H1 (cell line): ENCODE results near the gene ARHGAP27. TPM values are rescaled to one million over a fixed set of nuclear protein-coding genes. Genes with fewer than 3 reads are reported as not detected.

Experiments used
- BRCA1 ChIP-seq: IDR thresholded peaks from 2 replicates; pipeline ENCODE4 v1.6.1; 2012; ENCODE audit warnings: low read depth, low read length, improper control_type of control experiment
- CBX5 ChIP-seq: fragments of 300-800, 300-1000 bp; sonication (generic); IDR thresholded peaks from 2 replicates; pipeline ENCODE4 v1.7.1; 2016; ENCODE audit warnings: antibody characterized with exemption, low read length, low read depth
- CBX8 ChIP-seq: fragments of 300-800, 300-1000 bp; sonication (generic); IDR thresholded peaks from 2 replicates; pipeline ENCODE4 v1.7.1; 2016; ENCODE audit warnings: low read depth, low read length, borderline replicate concordance
- CHD1 ChIP-seq: IDR thresholded peaks from 2 replicates; pipeline ENCODE4 v1.6.1; 2012; ENCODE audit warnings: low read depth, low read length, improper control_type of control experiment
- CHD2 ChIP-seq: IDR thresholded peaks from 2 replicates; pipeline ENCODE4 v1.6.1; 2012; ENCODE audit warnings: low read length, improper control_type of control experiment
- CREB1 ChIP-seq: IDR thresholded peaks from 2 replicates; pipeline ENCODE4 v1.6.1; 2012; ENCODE audit warnings: inconsistent platforms
- CTBP2 ChIP-seq: IDR thresholded peaks from 2 replicates; pipeline ENCODE4 v1.7.0; 2011; ENCODE audit warnings: borderline replicate concordance, mild to moderate bottlenecking, moderate library complexity, mixed read lengths, low read length; ENCODE audit not compliant: insufficient read depth, insufficient read length
- EGR1 ChIP-seq: IDR thresholded peaks from 2 replicates; pipeline ENCODE4 v1.6.1; 2011; ENCODE audit warnings: low read depth, low read length, borderline replicate concordance
- EP300 ChIP-seq, 2 experiments: IDR thresholded peaks; 1 replicate in 1 of 2; 2 replicates in 1 of 2; pipeline ENCODE4 v1.6.1; 2011 to 2012; ENCODE audit warnings: low read depth in 2 of 2, low read length in 2 of 2, mild to moderate bottlenecking in 2 of 2, borderline replicate concordance in 1 of 2, inconsistent platforms in 1 of 2, moderate library complexity in 1 of 2
- GABPA ChIP-seq: IDR thresholded peaks from 2 replicates; pipeline ENCODE4 v1.6.1; 2011; ENCODE audit warnings: mild to moderate bottlenecking, low read length, moderate library complexity, borderline replicate concordance; ENCODE audit not compliant: insufficient read depth
- HDAC2 ChIP-seq, 2 experiments: fragments of 300-600 bp in 1 of 2; sonication (generic) in 1 of 2; IDR thresholded peaks; 2 replicates each; pipeline ENCODE4 v1.6.1; 2011 to 2012; ENCODE audit warnings: low read depth in 2 of 2, low read length in 2 of 2, mild to moderate bottlenecking in 2 of 2, moderate library complexity in 2 of 2, borderline replicate concordance in 1 of 2, inconsistent platforms in 1 of 2
- MAFK ChIP-seq: IDR thresholded peaks from 2 replicates; pipeline ENCODE4 v1.6.1; 2012; ENCODE audit warnings: low read depth, mild to moderate bottlenecking, improper control_type of control experiment, low read length
- NRF1 ChIP-seq: IDR thresholded peaks from 2 replicates; pipeline ENCODE4 v1.6.1; 2011; ENCODE audit warnings: mild to moderate bottlenecking, low read depth, low read length, improper control_type of control experiment
- PHF8 ChIP-seq: fragments of 200-600 bp; sonication (generic); conservative IDR thresholded peaks from 2 replicates; pipeline ENCODE4 v1.7.1; 2012; ENCODE audit warnings: low read depth, mild to moderate bottlenecking, inconsistent platforms, low read length, moderate library complexity
- RAD21 ChIP-seq, 2 experiments: IDR thresholded peaks in 1 of 2; conservative IDR thresholded peaks in 1 of 2; 2 replicates each; pipeline ENCODE4 v1.6.1; 2011; ENCODE audit warnings: low read depth in 2 of 2, low read length in 2 of 2, improper control_type of control experiment in 1 of 2, inconsistent platforms in 1 of 2, mild to moderate bottlenecking in 1 of 2, moderate library complexity in 1 of 2
- RNF2 ChIP-seq: fragments of 200-900, 300-1000 bp; sonication (generic); IDR thresholded peaks from 2 replicates; pipeline ENCODE4 v1.7.1; 2016; ENCODE audit warnings: borderline replicate concordance, low read depth, mild to moderate bottlenecking, antibody characterized with exemption, low read length; ENCODE audit not compliant: poor library complexity, severe bottlenecking; ENCODE audit errors: missing control alignments
- SIN3A ChIP-seq, 2 experiments: IDR thresholded peaks in 1 of 2; conservative IDR thresholded peaks in 1 of 2; 2 replicates each; pipeline ENCODE4 v1.6.1; 2011 to 2012; ENCODE audit warnings: low read length in 2 of 2, improper control_type of control experiment in 1 of 2, low read depth in 1 of 2, mild to moderate bottlenecking in 1 of 2
- TAF7 ChIP-seq: optimal IDR thresholded peaks from 2 replicates; pipeline ENCODE3; 2011; ENCODE audit warnings: low read depth, mild to moderate bottlenecking, inconsistent platforms, low read length, moderate library complexity, borderline replicate concordance
- TBP ChIP-seq: IDR thresholded peaks from 2 replicates; pipeline ENCODE4 v1.6.1; 2011; ENCODE audit warnings: low read depth, low read length, improper control_type of control experiment
- TEAD4 ChIP-seq: IDR thresholded peaks from 2 replicates; pipeline ENCODE4 v1.6.1; 2012; ENCODE audit warnings: low read depth, low read length, inconsistent platforms, mixed read lengths
- USF2 ChIP-seq: IDR thresholded peaks from 2 replicates; pipeline ENCODE4 v1.6.1; 2011; ENCODE audit warnings: low read length, improper control_type of control experiment
- YY1 ChIP-seq: IDR thresholded peaks from 2 replicates; pipeline ENCODE4 v1.6.1; 2011; ENCODE audit warnings: low read depth, mild to moderate bottlenecking, low read length
- polyA plus RNA-seq, 7 experiments: library from polyadenylated mRNA; depleted of rRNA in 3 of 7; stranded (reverse) in 5 of 7; unstranded in 2 of 7; fragments of >200 nt in 5 of 7; fragments of 200-250 nt in 2 of 7; gene quantifications; 1 replicate in 5 of 7; 2 replicates in 1 of 7; 4 replicates in 1 of 7; pipeline versions ENCODE4 v1.2.1 to v1.2.3, GENCODE V29; 2011 to 2013; ENCODE audit warnings: missing spikeins in 2 of 7, mixed read lengths in 2 of 7
- total RNA-seq: library from RNA; stranded (reverse); fragmentation: NEBNext Ultra II Directional; extraction: Animal tissue kit (Norgen Biotek cat#: 25700); gene quantifications from 2 replicates; pipeline ENCODE4 v1.2.1, GENCODE V29; 2021

ARHGAP27 gene
- total and polyA plus RNA-seq, 2 of the 8 experiments (the other 6 are each of a cell fraction or from before 2014, with no cell fraction given): 11.6 to 13.1 TPM

- no peak for TF ChIP-seq NRF1
- 0 out of 4 replicates have a peak, but pooled peaks of 1 of the 2 experiments have one; percentile 44 for TF ChIP-seq SIN3A (conservative IDR thresholded peaks at IDR 0.05 in 1 of 2, IDR thresholded peaks at IDR 0.05 in 1 of 2; ENCODE audit: low read depth in 1 of 2, low read length in 2 of 2)
- peak; percentile 81; the same call in 1 of the 2 replicates for TF ChIP-seq YY1
- TF ChIP-seq TAF7: no peak
- 0 out of 2 replicates have a peak, but pooled peaks have one; percentile 38 for TF ChIP-seq CREB1
- no peak for TF ChIP-seq CBX5
- TF ChIP-seq RNF2: no peak
- 0 out of 2 replicates have a peak, but pooled peaks have one; percentile 9 for TF ChIP-seq TEAD4
- TF ChIP-seq USF2: no peak
- TF ChIP-seq RAD21 (IDR thresholded peaks at IDR 0.05 in 1 of 2, conservative IDR thresholded peaks at IDR 0.05 in 1 of 2; ENCODE audit: low read depth in 2 of 2, low read length in 2 of 2): peak; percentile 74 to 87
- no peak for TF ChIP-seq EGR1
- TF ChIP-seq TBP: no peak
- peak in 1 of 2 experiments; percentile 55; a peak in 1 of 4 replicates for TF ChIP-seq HDAC2 (IDR thresholded peaks at IDR 0.05; ENCODE audit: borderline replicate concordance in 1 of 2, low read depth in 2 of 2, low read length in 2 of 2)
- TF ChIP-seq GABPA: 0 out of 2 replicates have a peak, but pooled peaks have one; percentile 48
- TF ChIP-seq PHF8: no peak
- TF ChIP-seq BRCA1: no peak
- TF ChIP-seq EP300 (IDR thresholded peaks at IDR 0.05; ENCODE audit: borderline replicate concordance in 1 of 2, low read depth in 2 of 2, low read length in 2 of 2): peak in 1 of 2 experiments; percentile 15; a peak in 1 of 3 replicates
- TF ChIP-seq CHD1: no peak
- peak; percentile 66 for TF ChIP-seq CTBP2
- no peak for TF ChIP-seq CHD2
- no peak for TF ChIP-seq CBX8
- no peak for TF ChIP-seq MAFK
These were observed 4.5 kb downstream of the ARHGAP27 start (continued) for GRCh38 chr17:45428050-45428617.
